Measurements from ENCODE around the gene MN1.

Gene MN1

DNA sequence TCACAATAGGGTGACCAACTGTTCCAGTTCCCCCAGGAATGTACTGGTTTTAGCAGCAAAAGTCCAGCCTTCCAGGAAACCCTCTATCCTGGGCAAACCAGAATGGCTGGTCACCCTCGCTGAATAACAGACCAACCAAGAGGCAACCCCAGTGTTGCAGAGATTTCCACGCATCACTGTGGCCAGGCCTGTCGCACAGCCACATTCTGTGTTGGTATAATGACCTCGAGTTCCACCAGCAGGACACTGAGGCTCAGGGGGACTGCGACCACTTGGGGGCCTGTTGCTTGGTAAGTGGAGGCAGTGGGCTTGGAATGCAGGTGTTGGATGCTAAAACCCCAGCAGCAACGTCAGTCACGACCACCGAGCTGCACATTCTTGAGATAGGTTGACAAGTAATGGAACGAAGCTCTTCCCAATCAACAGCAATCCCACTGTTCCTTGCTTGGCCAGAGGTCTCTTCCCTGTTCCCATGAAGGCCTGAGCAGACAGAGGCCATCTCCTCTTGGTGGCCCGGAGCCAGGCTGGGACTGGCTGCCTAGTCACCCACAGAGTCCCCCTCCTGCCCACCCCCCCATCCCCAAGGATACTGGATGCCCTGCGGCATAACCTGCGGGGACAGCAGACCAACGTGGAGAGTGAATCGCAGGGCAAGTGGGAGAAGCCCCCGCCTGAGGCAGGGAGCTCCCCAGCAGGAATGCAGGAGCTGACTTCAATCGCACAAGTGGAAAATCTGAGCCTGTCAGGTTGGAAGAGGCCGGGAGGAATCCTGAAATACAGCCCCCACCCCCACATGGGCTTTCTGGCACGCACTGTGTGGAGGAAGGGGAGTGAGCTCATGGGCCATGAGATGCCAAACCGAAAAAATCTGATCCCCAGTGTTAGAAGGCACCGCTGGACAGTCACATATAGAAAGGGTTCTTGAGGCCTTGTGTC is 43.4 kb upstream of the MN1 start:
- Histone ChIP-seq H4K20me1 (ENCODE audit: insufficient read depth, low read length) (no peaks in the 10 kb centered on the region), H3K36me3 (ENCODE audit: insufficient read depth, low read length) (peaks cover 25% of the 10 kb centered on the region), H3K9ac (ENCODE audit: low read depth, low read length) (no peak overlapping the region), H3K27me3 (ENCODE audit: insufficient read depth, low read length, poor library complexity) (no peaks in the 10 kb centered on the region), H2AFZ (ENCODE audit: low read depth, low read length) (no peak overlapping the region), H3K79me2 (ENCODE audit: insufficient read depth, low read length) (no peaks in the 10 kb centered on the region), H3K4me3 (ENCODE audit: low read depth in 1 of 2, low read length in 2 of 2) (no peak overlapping the region), H3K27ac (ENCODE audit: low read length) (no peak overlapping the region), H3K9me3 (ENCODE audit: insufficient read depth, low read length, severe bottlenecking) (no peaks in the 10 kb centered on the region), H3K4me1 (ENCODE audit: insufficient read depth, low read length) (no peaks in the 10 kb centered on the region), H3K4me2 (ENCODE audit: insufficient read depth, low read length) (no peak overlapping the region)
- DNase-seq: no peak
- TF ChIP-seq, protein P1, sequence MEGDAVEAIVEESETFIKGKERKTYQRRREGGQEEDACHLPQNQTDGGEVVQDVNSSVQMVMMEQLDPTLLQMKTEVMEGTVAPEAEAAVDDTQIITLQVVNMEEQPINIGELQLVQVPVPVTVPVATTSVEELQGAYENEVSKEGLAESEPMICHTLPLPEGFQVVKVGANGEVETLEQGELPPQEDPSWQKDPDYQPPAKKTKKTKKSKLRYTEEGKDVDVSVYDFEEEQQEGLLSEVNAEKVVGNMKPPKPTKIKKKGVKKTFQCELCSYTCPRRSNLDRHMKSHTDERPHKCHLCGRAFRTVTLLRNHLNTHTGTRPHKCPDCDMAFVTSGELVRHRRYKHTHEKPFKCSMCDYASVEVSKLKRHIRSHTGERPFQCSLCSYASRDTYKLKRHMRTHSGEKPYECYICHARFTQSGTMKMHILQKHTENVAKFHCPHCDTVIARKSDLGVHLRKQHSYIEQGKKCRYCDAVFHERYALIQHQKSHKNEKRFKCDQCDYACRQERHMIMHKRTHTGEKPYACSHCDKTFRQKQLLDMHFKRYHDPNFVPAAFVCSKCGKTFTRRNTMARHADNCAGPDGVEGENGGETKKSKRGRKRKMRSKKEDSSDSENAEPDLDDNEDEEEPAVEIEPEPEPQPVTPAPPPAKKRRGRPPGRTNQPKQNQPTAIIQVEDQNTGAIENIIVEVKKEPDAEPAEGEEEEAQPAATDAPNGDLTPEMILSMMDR (IDR thresholded peaks at IDR 0.05; ENCODE audit: borderline replicate concordance, extremely low read depth, low read length, poor library complexity, severe bottlenecking): no peak
- TF ChIP-seq EZH2 (IDR thresholded peaks at IDR 0.05; ENCODE audit: borderline replicate concordance, low read depth, low read length, severe bottlenecking): no peak
- no peak for ATAC-seq (ENCODE audit: insufficient read depth, low read depth)

DNA sequence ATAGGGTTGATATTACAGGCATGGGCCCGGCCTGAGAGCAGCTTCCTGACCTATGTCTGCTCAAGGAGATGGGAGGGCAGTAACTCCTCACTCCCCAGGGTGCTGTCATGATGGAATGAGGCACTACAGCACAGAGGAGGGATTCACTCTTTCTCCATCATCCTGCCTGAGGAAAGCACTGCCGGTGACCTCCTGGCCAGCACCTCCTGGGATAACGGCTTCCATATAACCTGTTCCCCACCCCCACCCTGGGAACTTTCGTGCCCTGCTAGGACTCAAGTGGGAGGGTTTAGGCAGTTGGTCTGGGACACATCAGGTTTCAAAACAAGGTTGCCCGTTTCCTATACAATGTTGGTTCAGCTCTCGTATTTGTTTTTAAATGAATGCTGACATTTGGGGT is 42.7 kb upstream of the MN1 start:
- Histone ChIP-seq H4K20me1 (ENCODE audit: insufficient read depth, low read length) (no peaks in the 10 kb centered on the region), H3K27ac (ENCODE audit: low read length) (no peak overlapping the region), H3K9ac (ENCODE audit: low read depth, low read length) (no peak overlapping the region), H3K79me2 (ENCODE audit: insufficient read depth, low read length) (no peaks in the 10 kb centered on the region), H3K4me3 (ENCODE audit: low read depth in 1 of 2, low read length in 2 of 2) (no peak overlapping the region), H3K4me1 (ENCODE audit: insufficient read depth, low read length) (no peaks in the 10 kb centered on the region), H3K9me3 (ENCODE audit: insufficient read depth, low read length, severe bottlenecking) (no peaks in the 10 kb centered on the region), H3K4me2 (ENCODE audit: insufficient read depth, low read length) (no peak overlapping the region), H3K27me3 (ENCODE audit: insufficient read depth, low read length, poor library complexity) (no peaks in the 10 kb centered on the region), H2AFZ (ENCODE audit: low read depth, low read length) (no peak overlapping the region), H3K36me3 (ENCODE audit: insufficient read depth, low read length) (peaks cover 19% of the 10 kb centered on the region)
- ATAC-seq (ENCODE audit: insufficient read depth, low read depth): no peak
- no peak for DNase-seq
- no peak for TF ChIP-seq EZH2 (IDR thresholded peaks at IDR 0.05; ENCODE audit: borderline replicate concordance, low read depth, low read length, severe bottlenecking)
- TF ChIP-seq, protein P1 (IDR thresholded peaks at IDR 0.05; ENCODE audit: borderline replicate concordance, extremely low read depth, low read length, poor library complexity, severe bottlenecking): no peak

- Histone ChIP-seq H3K79me2 (ENCODE audit: insufficient read depth, low read length) (no peaks in the 10 kb centered on the region), H3K4me2 (ENCODE audit: insufficient read depth, low read length) (no peak overlapping the region), H3K4me1 (ENCODE audit: insufficient read depth, low read length) (no peaks in the 10 kb centered on the region), H3K27ac (ENCODE audit: low read length) (no peak overlapping the region), H2AFZ (ENCODE audit: low read depth, low read length) (no peak overlapping the region), H3K36me3 (ENCODE audit: insufficient read depth, low read length) (peaks cover 13% of the 10 kb centered on the region), H3K27me3 (ENCODE audit: insufficient read depth, low read length, poor library complexity) (no peaks in the 10 kb centered on the region), H3K9me3 (ENCODE audit: insufficient read depth, low read length, severe bottlenecking) (no peaks in the 10 kb centered on the region), H3K9ac (ENCODE audit: low read depth, low read length) (no peak overlapping the region), H3K4me3 (ENCODE audit: low read depth in 1 of 2, low read length in 2 of 2) (no peak overlapping the region), H4K20me1 (ENCODE audit: insufficient read depth, low read length) (no peaks in the 10 kb centered on the region)
- TF ChIP-seq, protein P1 (IDR thresholded peaks at IDR 0.05; ENCODE audit: borderline replicate concordance, extremely low read depth, low read length, poor library complexity, severe bottlenecking): no peak
- no peak for TF ChIP-seq EZH2 (IDR thresholded peaks at IDR 0.05; ENCODE audit: borderline replicate concordance, low read depth, low read length, severe bottlenecking)
- no peak for ATAC-seq (ENCODE audit: insufficient read depth, low read depth)
- DNase-seq: no peak
Measured at GRCh38 chr22:27843441-27843840, 41.9 kb upstream of the MN1 start.
